Stimulated activated CD4-positive, alpha-beta T cell treated with anti-CD3 and anti-CD28 coated beads, Interleukin-15, amount 100 ng/mL, for 1 hour (primary cell): Measurements from ENCODE around the gene F7.

Experiments used
- DNase-seq, 2 donors: peaks; one replicate each; pipeline ENCODE4 v3.0.0-alpha.2; 2020; ENCODE audit warnings: low read depth in 1 of 2, low spot score in 1 of 2

F7 gene

GRCh38 chr13:113116871-113117271 is 11.3 kb downstream of the F7 start:
- no peak for DNase-seq

DNA sequence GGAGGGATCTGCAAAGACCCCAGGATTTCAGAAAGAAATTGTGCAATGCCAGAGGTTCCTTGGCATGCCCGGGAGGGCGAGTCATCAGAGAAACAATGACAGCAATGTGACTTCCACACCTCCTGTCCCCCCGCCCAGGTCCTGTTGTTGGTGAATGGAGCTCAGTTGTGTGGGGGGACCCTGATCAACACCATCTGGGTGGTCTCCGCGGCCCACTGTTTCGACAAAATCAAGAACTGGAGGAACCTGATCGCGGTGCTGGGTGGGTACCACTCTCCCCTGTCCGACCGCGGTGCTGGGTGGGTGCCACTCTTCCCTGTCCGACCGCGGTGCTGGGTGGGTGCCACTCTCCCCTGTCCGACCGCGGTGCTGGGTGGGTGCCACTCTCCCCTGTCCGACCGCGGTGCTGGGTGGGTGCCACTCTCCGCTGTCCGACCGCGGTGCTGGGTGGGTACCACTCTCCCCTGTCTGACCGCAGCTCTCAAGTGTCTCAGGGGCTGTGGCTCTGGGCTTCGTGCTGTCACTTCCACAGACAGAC is 11.8 kb downstream of the F7 start:
- DNase-seq = no peak

- DNase-seq = no peak
These were observed 12.3 kb downstream of the F7 start for GRCh38 chr13:113117911-113118260.

DNA sequence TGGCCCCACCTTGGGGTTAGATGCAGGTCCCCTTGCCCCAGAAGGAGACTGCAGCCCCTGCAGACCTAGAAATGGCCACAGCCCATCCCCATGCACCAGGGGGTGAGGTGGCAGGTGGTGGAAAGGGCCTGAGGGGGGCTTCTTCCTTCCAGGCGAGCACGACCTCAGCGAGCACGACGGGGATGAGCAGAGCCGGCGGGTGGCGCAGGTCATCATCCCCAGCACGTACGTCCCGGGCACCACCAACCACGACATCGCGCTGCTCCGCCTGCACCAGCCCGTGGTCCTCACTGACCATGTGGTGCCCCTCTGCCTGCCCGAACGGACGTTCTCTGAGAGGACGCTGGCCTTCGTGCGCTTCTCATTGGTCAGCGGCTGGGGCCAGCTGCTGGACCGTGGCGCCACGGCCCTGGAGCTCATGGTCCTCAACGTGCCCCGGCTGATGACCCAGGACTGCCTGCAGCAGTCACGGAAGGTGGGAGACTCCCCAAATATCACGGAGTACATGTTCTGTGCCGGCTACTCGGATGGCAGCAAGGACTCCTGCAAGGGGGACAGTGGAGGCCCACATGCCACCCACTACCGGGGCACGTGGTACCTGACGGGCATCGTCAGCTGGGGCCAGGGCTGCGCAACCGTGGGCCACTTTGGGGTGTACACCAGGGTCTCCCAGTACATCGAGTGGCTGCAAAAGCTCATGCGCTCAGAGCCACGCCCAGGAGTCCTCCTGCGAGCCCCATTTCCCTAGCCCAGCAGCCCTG is 12.8 kb downstream of the F7 start:
- no peak for DNase-seq

DNA sequence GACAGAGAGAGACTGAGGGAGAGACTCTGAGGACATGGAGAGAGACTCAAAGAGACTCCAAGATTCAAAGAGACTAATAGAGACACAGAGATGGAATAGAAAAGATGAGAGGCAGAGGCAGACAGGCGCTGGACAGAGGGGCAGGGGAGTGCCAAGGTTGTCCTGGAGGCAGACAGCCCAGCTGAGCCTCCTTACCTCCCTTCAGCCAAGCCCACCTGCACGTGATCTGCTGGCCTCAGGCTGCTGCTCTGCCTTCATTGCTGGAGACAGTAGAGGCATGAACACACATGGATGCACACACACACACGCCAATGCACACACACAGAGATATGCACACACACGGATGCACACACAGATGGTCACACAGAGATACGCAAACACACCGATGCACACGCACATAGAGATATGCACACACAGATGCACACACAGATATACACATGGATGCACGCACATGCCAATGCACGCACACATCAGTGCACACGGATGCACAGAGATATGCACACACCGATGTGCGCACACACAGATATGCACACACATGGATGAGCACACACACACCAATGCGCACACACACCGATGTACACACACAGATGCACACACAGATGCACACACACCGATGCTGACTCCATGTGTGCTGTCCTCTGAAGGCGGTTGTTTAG is 13.7 kb downstream of the F7 start:
- DNase-seq = no peak

DNA sequence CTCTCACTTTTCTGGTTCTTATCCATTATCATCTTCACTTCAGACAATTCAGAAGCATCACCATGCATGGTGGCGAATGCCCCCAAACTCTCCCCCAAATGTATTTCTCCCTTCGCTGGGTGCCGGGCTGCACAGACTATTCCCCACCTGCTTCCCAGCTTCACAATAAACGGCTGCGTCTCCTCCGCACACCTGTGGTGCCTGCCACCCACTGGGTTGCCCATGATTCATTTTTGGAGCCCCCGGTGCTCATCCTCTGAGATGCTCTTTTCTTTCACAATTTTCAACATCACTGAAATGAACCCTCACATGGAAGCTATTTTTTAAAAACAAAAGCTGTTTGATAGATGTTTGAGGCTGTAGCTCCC is 14.2 kb downstream of the F7 start:
- no peak for DNase-seq

DNA sequence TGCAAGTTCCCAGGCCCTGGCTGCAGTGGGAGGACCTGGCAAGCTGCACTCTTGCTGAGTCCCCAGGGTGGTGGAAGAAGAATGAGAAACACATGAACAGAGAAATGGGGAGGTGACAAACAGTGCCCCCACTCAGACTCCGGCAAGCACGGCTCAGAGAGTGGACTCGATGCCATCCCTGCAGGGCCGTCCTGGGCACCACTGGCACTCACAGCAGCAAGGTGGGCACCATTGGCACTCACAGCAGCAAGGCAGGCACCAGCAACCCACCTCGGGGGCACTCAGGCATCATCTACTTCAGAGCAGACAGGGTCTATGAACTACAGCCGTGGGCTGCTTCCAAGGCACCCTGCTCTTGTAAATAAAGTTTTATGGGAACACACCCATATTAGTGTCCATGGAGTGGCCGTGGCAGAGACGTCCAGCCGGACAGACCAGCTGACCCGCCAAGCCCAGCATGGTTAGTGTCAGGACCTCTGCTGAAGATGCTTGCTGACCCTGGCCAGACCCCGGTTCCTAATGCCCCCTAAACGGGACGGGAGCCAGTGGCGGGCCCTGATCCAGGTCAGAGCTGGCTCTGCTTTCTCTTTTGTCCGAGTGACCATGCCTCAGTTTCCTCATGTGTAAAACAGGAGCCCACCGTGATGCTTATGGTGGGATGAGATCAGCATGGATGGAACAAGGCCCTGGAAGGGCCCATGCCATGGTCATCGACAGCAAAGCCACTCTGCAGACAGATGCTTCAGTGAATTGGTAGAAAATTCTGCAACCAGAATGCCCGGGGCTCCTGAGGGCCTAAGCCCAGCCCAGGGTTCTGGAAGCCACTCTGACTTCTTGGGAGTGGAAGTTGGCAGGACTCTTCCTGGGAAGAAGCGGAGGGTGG is 14.9 kb downstream of the F7 start:
- no peak for DNase-seq

- DNase-seq = no peak
These were observed 15.8 kb downstream of the F7 start for GRCh38 chr13:113121183-113121927.

DNA sequence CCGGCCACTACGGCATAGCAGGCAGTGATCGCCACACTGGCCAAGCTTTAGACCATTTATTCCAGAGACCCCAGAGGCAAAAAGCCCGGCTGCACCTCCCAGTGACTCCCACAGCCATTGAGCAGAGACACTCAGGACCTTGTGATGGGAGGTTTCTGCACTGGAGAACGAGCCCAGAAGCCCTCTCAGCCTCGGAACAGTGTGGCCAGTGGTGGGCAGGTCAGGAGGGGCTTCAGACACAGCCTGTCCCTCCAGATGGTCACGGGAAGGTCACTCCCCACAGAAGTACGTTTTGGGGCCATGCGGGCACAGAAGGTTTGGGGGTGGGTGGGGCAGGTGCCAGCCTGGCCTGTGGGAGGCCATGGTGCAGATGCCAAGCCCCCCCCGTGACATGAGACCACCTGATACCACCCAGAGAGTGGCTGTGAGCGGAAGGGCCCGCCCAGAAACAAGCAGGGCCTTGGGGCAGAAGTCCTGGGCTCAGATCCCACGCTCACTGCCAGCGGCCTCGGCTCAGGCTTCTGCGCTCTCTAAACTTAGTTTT is 16.4 kb downstream of the F7 start:
- DNase-seq = no peak

GRCh38 chr13:113122550-113123225 is 17.1 kb downstream of the F7 start, which contains the start of gene F10:
Gene F10, plus strand, starts transcription at chr13:113122799. Its CDS starts 57 bp downstream, at chr13:113122856.
- no peak for DNase-seq

DNA sequence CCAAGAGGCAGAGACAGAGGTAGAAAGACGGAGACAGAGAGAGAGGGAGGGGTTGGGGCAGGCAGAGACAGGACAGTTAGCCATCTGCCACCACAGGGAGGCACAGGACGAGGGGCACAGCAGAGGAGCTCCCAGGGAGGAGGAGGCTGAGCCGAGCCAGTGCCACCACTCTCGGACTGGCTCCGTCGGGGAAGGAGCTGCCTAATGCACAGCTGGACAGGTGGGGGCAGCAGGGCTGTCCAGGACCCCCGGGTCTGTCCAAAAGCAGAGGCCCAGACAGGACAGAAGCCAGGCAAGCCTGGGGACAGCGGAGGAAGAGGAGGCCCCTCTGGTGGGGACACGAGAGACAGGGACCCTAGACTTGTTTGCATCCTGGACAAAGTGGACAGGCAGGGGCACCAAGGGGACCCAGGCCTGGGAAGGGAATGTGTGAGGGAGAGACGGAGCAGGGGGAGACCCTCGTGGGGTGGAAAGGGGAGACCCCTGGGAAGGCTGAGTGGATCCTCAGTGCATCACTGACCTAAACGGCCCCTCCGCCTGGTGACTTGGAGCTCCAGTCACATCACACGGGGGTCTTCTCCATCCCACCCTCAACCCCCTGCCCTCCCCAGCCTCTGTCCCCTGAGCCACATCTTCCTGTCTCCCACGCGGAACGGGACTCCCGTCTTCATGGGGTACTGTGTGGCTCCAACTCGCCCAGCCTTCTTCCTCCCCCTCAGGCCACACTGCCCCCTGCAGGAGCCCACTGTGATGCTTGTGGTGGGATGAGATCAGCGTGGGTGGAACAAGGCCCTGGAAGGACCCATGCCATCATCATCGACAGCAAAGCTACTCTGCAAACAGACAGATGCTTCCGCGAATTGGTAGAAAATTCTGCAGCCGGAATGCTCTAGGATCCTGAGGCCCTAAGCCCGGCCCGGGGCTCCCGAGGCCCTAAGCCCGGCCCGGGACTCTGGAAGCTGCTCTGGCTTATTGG is 17.9 kb downstream of the F7 start:
- DNase-seq = no peak

DNA sequence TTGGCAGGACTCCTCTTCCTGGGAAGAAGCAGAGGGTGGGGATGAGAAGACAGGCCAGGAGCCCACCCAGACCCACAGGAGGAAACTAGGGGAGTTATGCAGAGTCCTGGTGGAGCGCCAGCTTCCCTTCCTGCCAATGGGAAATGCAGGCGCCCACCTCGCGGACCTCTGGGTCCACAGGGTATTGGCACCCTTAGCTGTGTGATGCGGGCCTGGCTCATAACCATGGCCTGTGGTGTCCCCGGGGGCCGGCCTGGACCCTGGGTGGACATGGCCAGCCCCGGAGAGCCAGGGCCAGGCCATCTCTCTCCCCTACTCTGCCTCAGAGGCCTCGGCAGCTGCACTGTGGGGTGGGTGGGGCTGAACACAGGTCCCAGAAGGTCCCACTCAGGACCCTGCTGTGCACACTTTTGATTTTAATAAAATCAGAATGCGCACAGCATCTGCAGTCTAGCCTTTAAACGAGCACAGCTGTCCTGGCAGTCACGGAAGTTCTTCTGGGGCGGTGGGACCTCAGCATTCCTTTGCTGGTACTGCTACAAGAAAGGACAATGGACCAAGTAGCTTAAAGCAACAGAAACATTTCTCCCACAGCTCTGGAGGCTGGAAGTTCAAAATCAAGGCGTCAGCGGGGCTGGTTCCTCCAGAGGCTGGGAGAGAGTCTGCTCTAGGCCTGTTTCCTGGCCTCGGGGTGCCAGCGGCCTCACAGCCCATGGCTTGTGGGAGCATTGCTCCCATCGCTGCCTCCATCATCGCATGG is 18.8 kb downstream of the F7 start:
- no peak for DNase-seq

GRCh38 chr13:113125506-113126264 is 20.1 kb downstream of the F7 start:
- no peak for DNase-seq

DNA sequence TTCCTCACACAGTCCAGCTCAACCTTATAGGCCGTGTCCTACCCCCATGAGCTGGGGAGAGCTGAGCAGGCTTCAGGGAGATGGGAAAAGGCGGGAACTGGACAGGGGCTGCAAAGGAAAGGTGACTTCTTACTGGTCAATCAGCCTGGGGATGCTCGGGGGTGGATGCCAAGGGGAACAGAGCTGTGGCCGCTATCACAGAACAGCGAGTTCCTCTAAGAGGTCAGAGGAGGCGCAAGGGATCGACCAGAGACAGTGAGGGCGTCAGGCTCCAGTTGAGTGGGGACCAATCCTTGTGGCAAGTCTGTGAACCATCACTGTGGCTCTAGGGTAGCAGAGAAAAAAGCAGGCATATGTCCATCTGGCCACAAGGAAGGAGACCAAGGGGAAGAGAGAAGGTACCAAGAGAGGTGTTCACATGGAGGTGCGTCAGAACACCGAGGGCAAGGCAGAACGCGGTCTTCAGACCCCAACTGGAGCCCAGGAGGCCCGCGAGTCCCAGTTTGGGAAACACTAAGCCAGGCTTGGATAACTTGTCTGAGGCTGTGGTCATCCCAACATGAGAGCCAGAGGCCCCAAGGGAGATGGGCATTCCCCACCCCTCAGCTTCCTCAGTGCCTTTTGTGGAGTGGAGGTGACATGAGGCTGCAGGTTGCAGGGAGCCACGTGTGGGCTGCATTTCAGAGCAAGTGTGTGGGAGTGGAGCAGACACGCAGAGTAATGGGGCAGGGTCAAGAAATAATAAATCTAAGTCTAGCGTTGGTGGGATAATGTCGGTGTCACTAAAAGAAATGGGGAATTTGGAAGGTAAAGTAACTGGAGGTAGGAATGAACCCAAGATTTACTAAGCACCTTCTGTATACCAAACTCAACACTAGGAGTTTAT is 20.9 kb downstream of the F7 start:
- DNase-seq = no peak

- no peak for DNase-seq
These were observed 23.9 kb downstream of the F7 start for GRCh38 chr13:113129480-113129879.

DNA sequence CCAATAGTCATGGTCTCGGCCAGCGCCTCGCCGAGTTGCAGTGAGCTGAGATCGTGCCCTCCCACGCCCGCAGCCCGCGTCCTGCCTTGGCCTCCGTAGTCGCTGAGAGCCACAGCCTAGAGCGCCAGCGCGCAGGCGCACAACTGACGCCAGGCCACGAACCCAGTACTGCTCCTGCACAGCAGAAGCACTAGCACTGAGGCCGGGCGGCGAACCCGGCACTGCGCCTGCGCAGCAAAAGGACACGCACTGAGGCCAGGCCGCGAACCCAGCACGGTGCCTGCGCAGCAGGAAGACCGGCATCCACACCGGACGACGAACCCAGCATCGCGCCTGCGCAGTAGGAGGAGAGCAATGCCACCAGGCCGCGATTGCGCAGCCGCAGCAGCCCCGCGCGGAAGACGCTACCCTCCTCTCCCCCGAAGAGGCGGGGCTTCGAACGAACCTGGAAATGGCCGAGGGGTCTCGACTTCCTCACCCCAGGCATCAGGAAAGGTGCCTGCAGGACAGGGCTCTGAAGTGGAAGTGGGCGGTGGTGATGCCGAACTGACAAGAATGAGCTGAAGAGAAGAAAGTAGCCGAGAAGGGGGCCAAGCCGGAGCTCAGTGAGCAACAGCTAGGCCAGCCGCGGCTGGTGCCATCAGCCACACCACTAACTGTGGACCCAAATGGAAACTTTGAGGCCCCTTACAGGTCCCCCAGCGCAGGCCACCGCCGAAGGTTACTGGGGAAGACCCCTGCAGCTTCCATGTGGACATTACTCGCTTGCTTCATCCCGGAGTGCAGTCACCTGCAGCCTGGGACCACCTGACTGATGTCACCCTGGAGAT is 24.5 kb downstream of the F7 start:
- no peak for DNase-seq
